ENCODE measurements around the gene MCEMP1. TPM values are rescaled to one million over a fixed set of nuclear protein-coding genes. Genes with fewer than 3 reads are reported as not detected.
"Not testable (repeated sequence)": the region's sequence is repeated elsewhere in the genome, so short reads cannot be mapped to it uniquely, and the experiment has no call there.

MCEMP1 gene
- total RNA-seq, 1 donor from 2014 or later = not detected

DNA sequence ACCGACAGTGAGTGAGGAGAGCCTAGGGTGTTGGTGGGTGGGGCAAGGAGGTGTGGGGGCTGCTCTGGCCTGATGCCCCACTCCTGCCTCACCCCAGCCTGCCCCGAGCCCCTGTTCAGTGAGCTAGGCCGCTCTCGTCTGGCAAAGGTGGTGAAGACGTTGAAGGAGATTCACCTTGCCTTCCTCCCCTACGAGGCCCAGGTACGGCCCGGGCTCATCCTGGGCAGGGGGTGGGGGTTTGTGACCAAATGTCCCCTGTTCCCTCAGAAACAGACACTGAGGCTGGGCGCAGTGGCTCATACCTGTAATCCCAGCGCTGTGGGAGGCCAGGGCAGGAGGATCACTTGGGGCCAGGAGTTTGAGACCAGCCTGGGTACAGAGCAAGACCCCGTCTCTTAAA, 36.1 kb upstream of the MCEMP1 start:
- TF ChIP-seq, protein P1, sequence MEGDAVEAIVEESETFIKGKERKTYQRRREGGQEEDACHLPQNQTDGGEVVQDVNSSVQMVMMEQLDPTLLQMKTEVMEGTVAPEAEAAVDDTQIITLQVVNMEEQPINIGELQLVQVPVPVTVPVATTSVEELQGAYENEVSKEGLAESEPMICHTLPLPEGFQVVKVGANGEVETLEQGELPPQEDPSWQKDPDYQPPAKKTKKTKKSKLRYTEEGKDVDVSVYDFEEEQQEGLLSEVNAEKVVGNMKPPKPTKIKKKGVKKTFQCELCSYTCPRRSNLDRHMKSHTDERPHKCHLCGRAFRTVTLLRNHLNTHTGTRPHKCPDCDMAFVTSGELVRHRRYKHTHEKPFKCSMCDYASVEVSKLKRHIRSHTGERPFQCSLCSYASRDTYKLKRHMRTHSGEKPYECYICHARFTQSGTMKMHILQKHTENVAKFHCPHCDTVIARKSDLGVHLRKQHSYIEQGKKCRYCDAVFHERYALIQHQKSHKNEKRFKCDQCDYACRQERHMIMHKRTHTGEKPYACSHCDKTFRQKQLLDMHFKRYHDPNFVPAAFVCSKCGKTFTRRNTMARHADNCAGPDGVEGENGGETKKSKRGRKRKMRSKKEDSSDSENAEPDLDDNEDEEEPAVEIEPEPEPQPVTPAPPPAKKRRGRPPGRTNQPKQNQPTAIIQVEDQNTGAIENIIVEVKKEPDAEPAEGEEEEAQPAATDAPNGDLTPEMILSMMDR (IDR thresholded peaks at IDR 0.05) = no peak
- no peak for TF ChIP-seq POLR2AphosphoS5 (IDR thresholded peaks at IDR 0.05; ENCODE audit: insufficient read depth in 1 of 2, low read depth in 1 of 2)
- Histone ChIP-seq H3K9me3 (no peaks in the 10 kb centered on the region), H3K36me3 (no peaks in the 10 kb centered on the region), H3K4me1 (peaks cover 6% of the 10 kb centered on the region), H3K4me3 (no peak overlapping the region), H3K27ac (no peak overlapping the region), H3K27me3 (peaks cover 8% of the 10 kb centered on the region)
- intact Hi-C loops (cut with DNase I) = no loop called here
- DNase-seq (ENCODE audit: extremely low spot score in 2 of 2) = no peak

DNA sequence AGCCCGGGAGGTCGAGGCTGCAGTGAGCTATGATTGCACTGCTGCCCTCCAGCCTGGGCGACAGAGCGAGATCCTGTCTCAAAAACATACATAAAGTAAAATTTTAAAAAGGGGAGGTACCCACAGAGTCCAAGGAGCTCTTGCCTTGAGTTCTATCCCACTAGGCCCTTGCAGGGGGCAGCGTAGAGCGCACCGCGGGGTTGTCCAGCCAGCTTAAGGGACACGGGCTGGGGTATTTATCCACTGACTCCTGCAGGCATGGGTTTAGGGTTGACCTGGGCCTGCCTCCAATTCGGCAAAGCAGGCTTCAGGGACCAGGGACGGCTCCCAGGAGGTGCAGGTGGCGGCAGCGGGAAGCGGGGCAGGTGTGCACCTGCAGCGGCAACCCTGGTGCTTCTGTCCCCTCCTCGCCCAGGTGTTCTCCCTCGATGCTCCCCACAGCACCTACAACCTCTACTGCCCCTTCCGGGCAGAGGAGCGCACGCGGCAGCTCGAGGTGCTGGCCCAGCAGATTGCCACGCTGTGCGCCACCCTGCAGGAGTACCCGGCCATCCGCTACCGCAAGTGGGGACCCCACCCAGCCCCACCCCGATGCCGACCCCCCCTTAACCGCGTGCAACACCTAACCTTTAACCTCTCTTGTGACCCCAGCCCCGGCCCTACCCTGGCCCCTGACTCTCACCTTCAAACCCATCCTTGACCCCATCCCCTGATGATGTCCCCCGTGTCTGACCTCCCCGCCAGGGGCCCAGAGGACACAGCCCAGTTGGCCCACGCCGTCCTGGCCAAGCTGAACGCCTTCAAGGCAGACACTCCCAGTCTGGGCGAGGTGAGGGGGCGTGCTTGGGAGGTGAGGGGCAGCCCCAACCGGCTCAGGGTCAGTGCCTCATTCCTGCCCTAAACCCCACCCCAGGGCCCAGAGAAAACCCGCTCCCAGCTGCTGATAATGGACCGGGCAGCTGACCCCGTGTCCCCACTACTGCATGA, 35.3 kb upstream of the MCEMP1 start:
- intact Hi-C loops (cut with DNase I) = no loop called here
- Histone ChIP-seq H3K4me1 (peaks cover 6% of the 10 kb centered on the region), H3K27ac (no peak overlapping the region), H3K27me3 (peaks cover 8% of the 10 kb centered on the region), H3K36me3 (no peaks in the 10 kb centered on the region), H3K4me3 (no peak overlapping the region), H3K9me3 (no peaks in the 10 kb centered on the region)
- no peak for DNase-seq (ENCODE audit: extremely low spot score in 2 of 2)
- TF ChIP-seq POLR2AphosphoS5 (IDR thresholded peaks at IDR 0.05; ENCODE audit: insufficient read depth in 1 of 2, low read depth in 1 of 2) (no peak), POLR2A (IDR thresholded peaks at IDR 0.05) (no peak)
- TF ChIP-seq, protein P1 (IDR thresholded peaks at IDR 0.05) = no peak

DNA sequence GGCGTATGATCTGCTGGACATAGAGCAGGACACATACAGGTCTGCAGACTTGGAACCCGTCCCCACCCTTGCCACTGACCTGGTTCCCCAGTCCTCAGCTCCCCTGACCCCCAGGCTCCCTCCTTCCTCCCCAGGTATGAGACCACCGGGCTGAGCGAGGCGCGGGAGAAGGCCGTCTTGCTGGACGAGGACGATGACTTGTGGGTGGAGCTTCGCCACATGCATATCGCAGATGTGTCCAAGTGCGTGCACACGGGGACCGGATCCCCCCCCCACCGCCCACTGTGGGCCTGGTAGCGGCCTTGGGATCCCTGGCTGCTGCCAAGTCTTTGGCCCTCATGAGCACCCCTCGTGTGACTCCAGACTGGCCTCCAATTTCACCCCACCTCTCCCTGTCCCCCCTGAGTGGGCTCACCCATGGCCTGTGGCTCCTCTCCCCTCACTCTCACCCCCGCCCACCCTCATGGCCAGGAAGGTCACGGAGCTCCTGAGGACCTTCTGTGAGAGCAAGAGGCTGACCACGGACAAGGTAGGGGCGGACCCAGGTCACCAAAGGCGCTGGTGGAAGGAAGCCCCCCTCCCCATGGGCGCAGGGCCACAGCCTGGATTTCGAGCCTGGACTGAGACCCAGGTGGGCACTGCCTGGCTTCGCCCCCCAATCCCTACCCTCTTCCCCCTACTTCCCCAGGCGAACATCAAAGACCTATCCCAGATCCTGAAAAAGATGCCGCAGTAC, 34.4 kb upstream of the MCEMP1 start:
- H3K27ac ChIP-seq = no peak overlapping the region
- no peak for DNase-seq (ENCODE audit: extremely low spot score in 2 of 2)
- intact Hi-C loops (cut with DNase I) = no loop called here
- H3K4me1 ChIP-seq = peaks cover 4% of the 10 kb centered on the region
- H3K27me3 ChIP-seq = peaks cover 7% of the 10 kb centered on the region
- no peak for TF ChIP-seq POLR2AphosphoS5 (IDR thresholded peaks at IDR 0.05; ENCODE audit: insufficient read depth in 1 of 2, low read depth in 1 of 2)
- TF ChIP-seq, protein P1 (IDR thresholded peaks at IDR 0.05) = no peak
- TF ChIP-seq POLR2A (IDR thresholded peaks at IDR 0.05) = no peak
- no peaks in the 10 kb centered on the region for H3K36me3 ChIP-seq
- no peak overlapping the region for H3K4me3 ChIP-seq
- no peaks in the 10 kb centered on the region for H3K9me3 ChIP-seq

DNA sequence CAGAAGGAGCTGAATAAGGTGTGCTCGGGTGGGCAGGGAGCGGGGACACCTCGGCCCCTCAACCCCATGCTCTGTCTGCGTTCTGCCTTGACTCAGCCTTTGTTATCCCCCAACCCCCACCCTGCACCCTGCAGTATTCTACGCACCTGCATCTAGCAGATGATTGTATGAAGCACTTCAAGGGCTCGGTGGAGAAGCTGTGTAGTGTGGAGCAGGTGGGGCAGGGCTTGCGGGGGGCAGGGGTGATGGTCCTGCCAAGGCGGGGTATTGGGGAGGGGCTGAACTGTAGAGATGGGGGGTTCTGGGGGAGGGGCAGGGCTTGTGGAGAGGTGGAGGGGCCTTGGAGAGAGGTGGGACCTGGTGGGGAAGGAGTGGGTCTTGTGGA, 33.9 kb upstream of the MCEMP1 start:
- Histone ChIP-seq H3K9me3 (no peaks in the 10 kb centered on the region), H3K36me3 (no peaks in the 10 kb centered on the region), H3K27ac (no peak overlapping the region), H3K27me3 (peaks cover under 1% of the 10 kb centered on the region), H3K4me3 (no peak overlapping the region), H3K4me1 (no peaks in the 10 kb centered on the region)
- no peak for DNase-seq (ENCODE audit: extremely low spot score in 2 of 2)
- TF ChIP-seq, protein P1 (IDR thresholded peaks at IDR 0.05) = no peak
- TF ChIP-seq POLR2A (IDR thresholded peaks at IDR 0.05) = no peak
- no peak for TF ChIP-seq POLR2AphosphoS5 (IDR thresholded peaks at IDR 0.05; ENCODE audit: insufficient read depth in 1 of 2, low read depth in 1 of 2)
- intact Hi-C loops (cut with DNase I) = no loop called here

DNA sequence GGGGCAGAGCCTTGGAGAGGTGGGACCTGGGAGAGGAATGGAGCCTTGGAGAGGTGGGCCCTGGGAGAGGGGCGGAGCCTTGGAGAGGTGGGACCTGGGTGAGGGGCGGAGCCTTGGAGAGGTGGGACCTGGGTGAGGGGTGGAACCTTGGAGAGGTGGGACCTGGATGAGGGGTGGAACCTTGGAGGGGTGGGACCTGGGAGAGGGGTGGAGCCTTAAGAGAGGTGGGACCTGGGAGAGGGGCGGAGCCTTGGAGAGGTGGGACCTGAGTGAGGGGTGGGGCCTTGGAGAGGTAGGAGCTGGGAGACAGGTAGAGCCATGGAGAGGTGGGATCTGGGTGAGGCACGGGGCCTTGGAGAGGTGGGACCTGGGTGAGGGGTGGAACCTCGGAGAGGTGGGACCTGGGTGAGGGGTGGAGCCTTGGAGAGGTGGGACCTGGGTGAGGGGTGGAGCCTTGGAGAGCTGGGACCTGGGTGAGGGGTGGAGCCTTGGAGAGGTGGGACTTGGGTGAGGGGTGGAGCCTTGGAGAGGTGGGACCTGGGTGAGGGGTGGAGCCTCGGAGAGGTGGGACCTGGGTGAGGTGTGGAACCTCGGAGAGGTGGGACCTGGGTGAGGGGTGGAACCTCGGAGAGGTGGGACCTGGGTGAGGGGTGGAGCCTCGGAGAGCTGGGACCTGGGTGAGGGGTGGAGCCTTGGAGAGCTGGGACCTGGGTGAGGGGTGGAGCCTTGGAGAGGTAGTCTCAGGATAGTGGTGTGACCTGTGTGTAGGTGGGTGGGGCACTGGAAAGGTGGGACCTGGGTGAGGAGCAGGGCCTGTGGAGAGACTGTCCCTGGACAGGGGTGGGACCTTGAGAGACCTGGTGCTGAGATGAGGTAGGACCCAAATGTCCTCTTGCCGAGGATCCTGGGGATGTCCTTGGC, 33.0 kb upstream of the MCEMP1 start:
- H3K9me3 ChIP-seq; H3K27me3 ChIP-seq; H3K36me3 ChIP-seq; intact Hi-C loops (cut with DNase I); H3K4me3 ChIP-seq; DNase-seq (ENCODE audit: extremely low spot score in 2 of 2); H3K4me1 ChIP-seq; H3K27ac ChIP-seq: not testable (repeated sequence)
